Right ventricle myocardium inferior (tissue), 1 donor: ENCODE data around the gene IER3IP1. TPM values are rescaled to one million over a fixed set of nuclear protein-coding genes. Genes with fewer than 3 reads are reported as not detected.

Source experiments
- ATAC-seq: fragments of 200-7000 bp; cut with Tn5 transposase; one replicate; pipeline ENCODE4 v1.9.1; 2020; ENCODE audit warnings: mild to moderate bottlenecking, moderate library complexity
- DNase-seq: peaks from one replicate; pipeline ENCODE4 v3.0.0; 2021; ENCODE audit errors: missing footprints
- intact Hi-C: fragments of 100-400 bp; cut with DNase I; formaldehyde crosslinking; loops from one replicate; pipeline ENCODE4 v1.11.0; 2022
- total RNA-seq: library from RNA; stranded (reverse); fragmentation: NEBNext Ultra II Directional; extraction: Animal tissue kit (Norgen Biotek cat#: 25700); gene quantifications from one replicate; pipeline ENCODE4 v1.2.1, GENCODE V29; 2021
- donor health status: DM: no; HTN: yes; CAD: no; lungs with severe emphysema.

Gene IER3IP1
- total RNA-seq, 1 donor from 2014 or later, result 9.7 TPM

DNA sequence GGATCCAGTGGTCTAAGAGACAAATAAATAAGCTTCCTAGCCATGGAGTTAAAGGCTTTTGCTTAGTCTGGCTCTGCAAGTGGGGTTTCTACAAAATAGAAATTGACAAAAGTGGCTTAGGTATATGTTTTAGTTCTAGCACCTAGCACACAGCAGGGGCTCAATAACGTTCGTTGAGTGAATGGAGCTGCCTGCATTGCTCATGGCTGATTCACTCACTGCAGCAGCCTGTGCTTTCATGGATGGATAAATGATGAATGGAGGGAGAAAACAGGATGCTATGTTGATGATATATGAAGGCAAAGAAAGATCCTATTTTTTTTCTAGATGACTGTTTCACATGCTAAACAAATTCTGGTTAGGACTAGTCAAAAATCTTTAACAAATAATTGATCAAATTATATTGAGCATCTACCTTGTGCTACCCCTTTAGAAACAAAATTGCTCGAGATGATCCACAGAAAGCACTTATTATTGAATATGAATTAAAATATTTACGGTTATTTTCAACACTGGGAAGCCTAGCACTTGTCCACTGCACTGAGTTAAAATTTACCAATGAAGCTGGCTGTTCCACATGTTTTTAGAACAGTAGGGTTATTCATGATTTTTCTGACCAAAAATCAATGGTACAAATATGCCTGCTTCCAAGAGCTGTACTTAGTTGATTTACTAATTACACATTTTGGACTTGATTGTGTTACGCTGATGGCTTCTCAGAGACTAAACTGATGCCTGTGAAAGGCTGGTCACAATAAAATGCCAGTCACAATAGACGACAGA is 65.5 kb downstream of the IER3IP1 start:
- no peak for ATAC-seq
- DNase-seq, result no peak
- intact Hi-C loops, result no loop called here

DNA sequence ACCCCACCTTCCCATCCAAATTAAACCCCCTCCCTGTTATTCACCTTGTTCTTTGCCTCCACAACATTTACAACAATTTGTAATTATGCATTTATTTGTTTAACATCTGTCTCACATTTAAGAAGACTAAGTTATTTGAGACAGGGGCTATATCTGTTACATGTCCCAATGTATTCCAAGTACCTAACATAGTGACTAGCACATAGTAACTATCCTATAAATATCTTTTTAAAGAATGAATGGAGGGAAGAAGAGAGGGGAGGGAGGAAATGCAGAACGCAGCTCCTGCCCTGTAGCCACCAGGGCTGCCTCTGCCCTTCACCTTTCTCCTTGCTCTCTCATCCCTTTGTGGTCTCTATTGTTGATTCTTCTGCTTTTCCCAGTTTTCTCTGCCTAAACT is 66.4 kb downstream of the IER3IP1 start:
- DNase-seq, result no peak
- intact Hi-C loops, result no loop called here
- no peak for ATAC-seq

DNA sequence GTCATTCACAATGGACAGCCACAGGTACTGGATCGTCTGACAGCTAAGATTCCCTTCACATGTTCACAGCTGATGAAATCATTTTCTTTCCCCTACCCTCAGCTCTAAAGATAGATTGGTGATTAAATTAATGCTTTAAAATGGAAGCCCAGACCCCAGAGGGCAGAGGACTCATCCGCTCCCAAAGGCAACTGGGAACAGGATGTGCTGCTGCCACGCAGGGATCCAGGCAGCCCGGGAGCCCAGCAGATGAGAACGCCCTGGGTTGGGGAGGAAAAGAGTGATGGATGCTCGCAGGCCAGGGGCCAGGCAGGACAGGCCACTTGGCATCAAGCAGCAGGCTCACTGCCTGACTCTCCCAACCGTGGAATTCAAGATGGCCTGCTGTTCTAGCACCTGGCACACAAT is 67.2 kb downstream of the IER3IP1 start:
- no peak for ATAC-seq
- intact Hi-C loops, result no loop called here
- DNase-seq, result peak; percentile 51

DNA sequence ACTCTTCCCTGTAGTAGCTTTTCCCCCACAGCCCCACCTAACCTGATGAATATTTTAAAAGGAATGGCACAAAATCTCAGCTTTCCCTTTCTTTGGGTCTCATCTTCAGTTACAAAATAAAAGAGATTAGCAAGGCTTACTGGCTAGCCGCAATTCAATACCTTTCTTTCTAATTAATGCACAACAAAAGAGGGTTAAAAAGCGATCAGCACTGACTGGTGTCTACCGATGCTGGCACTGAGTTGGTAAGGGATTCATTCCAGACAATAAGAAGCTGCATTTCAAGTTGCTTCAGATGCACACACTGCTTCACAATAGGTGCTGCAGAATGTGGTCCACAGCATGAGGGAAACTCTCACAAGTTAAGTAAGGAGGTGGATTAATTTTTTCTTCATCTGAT is 67.8 kb downstream of the IER3IP1 start:
- ATAC-seq (no peak), DNase-seq (no peak)
- intact Hi-C loops, result no loop called here

Other genes with a start within 250 kb of the IER3IP1 start
- gene ELOA2, start 140.7 kb downstream of the IER3IP1 start, total RNA-seq, result not detected
- gene HDHD2, start 25.9 kb downstream of the IER3IP1 start, total RNA-seq, result 34.2 TPM
- not detected for gene SKOR2, start 75.3 kb upstream of the IER3IP1 start, total RNA-seq